Loucy (cell line): ENCODE results near the gene NODAL.

Source experiments
- CTCF ChIP-seq: fragments of 200-600 bp; sonication (generic); conservative IDR thresholded peaks from 2 replicates; pipeline ENCODE4 v1.5.1; 2014; ENCODE audit warnings: mild to moderate bottlenecking, antibody characterized with exemption, low read length
- EZH2phosphoT487 ChIP-seq: fragments of 200-600 bp; IDR thresholded peaks from 2 replicates; pipeline ENCODE4 v1.6.1; 2018; ENCODE audit warnings: antibody characterized with exemption, mild to moderate bottlenecking, moderate library complexity, borderline replicate concordance

GRCh38 chr10:70409772-70410171, 31.7 kb downstream of the NODAL start:
- TF ChIP-seq CTCF (no peak), EZH2phosphoT487 (no peak)
